CD4-positive, CD25-positive, alpha-beta regulatory T cell (primary cell): Measurements from ENCODE around the gene RHOT2. TPM values are rescaled to one million over a fixed set of nuclear protein-coding genes. Genes with fewer than 3 reads are reported as not detected.

Source experiments
- ATAC-seq, 2 donors: fragments of 150-1000 bp; cut with Tn5 transposase; one replicate each; pipeline ENCODE4 v1.10.0; 2021; ENCODE audit warnings: low read depth in 2 of 2, moderate number of reproducible peaks in 2 of 2, moderate library complexity in 1 of 2
- DNase-seq, 3 donors: peaks; one replicate each; pipeline versions ENCODE4 v3.0.0 to v3.0.0-alpha.2; 2012 to 2022; ENCODE audit warnings: mixed read lengths in 1 of 3
- H3K27ac ChIP-seq: one replicate; pipeline ENCODE4 v1.7.0; 2013; ENCODE audit warnings: mild to moderate bottlenecking, low read length; ENCODE audit not compliant: insufficient read depth, poor library complexity, severe bottlenecking
- H3K27me3 ChIP-seq: one replicate; pipeline ENCODE4 v1.7.0; 2013; ENCODE audit warnings: low read length; ENCODE audit not compliant: control insufficient read depth, insufficient read depth
- H3K36me3 ChIP-seq: one replicate; pipeline ENCODE4 v1.7.0; 2013; ENCODE audit warnings: mild to moderate bottlenecking, low read length, moderate library complexity; ENCODE audit not compliant: control insufficient read depth, insufficient read depth
- H3K4me1 ChIP-seq: 2 replicates; pipeline ENCODE4 v1.7.0; 2013; ENCODE audit warnings: mild to moderate bottlenecking, low read length; ENCODE audit not compliant: insufficient read depth, control insufficient read depth, poor library complexity, severe bottlenecking
- H3K4me3 ChIP-seq: one replicate; pipeline ENCODE4 v1.7.0; 2013; ENCODE audit warnings: low read depth, mild to moderate bottlenecking, low read length, moderate library complexity
- H3K9me3 ChIP-seq, 2 experiments: 1 replicate in 1 of 2; 2 replicates in 1 of 2; pipeline ENCODE4 v1.7.0; 2013; ENCODE audit warnings: low read length in 2 of 2, mild to moderate bottlenecking in 1 of 2, moderate library complexity in 1 of 2; ENCODE audit not compliant: control insufficient read depth in 2 of 2
- H3K27ac Mint-ChIP-seq, 3 donors: one replicate each; pipeline ENCODE4 v1.8.0; 2020 to 2022; ENCODE audit warnings: mild to moderate bottlenecking in 3 of 3, mixed read lengths in 3 of 3, moderate library complexity in 2 of 3
- H3K27me3 Mint-ChIP-seq: one replicate; pipeline ENCODE4 v1.8.0; 2022; ENCODE audit warnings: mild to moderate bottlenecking, mixed read lengths
- H3K36me3 Mint-ChIP-seq: one replicate; pipeline ENCODE4 v1.8.0; 2020; ENCODE audit warnings: mixed read lengths
- H3K4me1 Mint-ChIP-seq, 4 donors: one replicate each; pipeline ENCODE4 v1.8.0; 2020 to 2022; ENCODE audit warnings: mixed read lengths in 4 of 4, mild to moderate bottlenecking in 1 of 4
- H3K4me3 Mint-ChIP-seq, 4 donors: one replicate each; pipeline ENCODE4 v1.8.0; 2020 to 2022; ENCODE audit warnings: mild to moderate bottlenecking in 4 of 4, mixed read lengths in 4 of 4, moderate library complexity in 3 of 4
- H3K9me3 Mint-ChIP-seq, 7 donors: one replicate each; pipeline ENCODE4 v1.8.0; 2020 to 2022; ENCODE audit warnings: mixed read lengths in 7 of 7, mild to moderate bottlenecking in 3 of 7, moderate library complexity in 2 of 7
- polyA plus RNA-seq, 4 donors: library from polyadenylated mRNA; unstranded; fragments of 300-500 nt; fragmentation: Illumina TruSeq; gene quantifications; one replicate each; pipeline ENCODE4 v1.2.3, GENCODE V29; 2021
- total RNA-seq: library from RNA; stranded (reverse); gene quantifications from one replicate; pipeline ENCODE4 v1.2.3, GENCODE V29; 2022

RHOT2 gene
- total and polyA plus RNA-seq, 5 donors from 2014 or later: 34.3 to 212 (median 41.8) TPM

DNA sequence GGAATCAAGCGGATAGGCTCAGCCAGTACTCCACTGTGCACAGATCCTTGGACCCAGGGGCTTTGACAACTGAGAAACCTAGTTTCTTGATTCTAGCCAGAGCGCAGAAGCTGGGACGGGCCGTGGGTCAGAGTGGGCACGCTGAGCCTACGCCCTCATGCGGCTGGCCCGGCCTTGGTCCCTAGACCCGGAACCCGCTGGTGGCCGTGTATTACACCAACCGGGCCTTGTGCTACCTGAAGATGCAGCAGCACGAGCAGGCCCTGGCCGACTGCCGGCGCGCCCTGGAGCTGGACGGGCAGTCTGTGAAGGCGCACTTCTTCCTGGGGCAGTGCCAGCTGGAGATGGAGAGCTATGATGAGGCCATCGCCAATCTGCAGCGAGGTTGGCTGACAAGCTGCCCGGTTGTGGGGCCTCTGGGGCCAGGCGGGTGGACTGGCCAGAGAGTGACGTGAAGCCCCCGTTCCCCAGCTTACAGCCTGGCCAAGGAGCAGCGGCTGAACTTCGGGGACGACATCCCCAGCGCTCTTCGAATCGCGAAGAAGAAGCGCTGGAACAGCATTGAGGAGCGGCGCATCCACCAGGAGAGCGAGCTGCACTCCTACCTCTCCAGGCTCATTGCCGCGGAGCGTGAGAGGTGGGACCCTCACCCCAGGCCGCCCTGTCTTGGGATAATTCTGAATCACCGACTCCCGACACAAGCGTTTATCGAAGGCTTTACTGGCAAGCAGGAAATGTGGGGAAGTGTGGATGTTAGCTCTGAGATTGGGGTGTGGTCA is 13.2 kb downstream of the RHOT2 start:
- peaks cover 3% of the 10 kb centered on the region for H3K36me3 Mint-ChIP-seq
- H3K4me3 Mint-ChIP-seq: peak overlapping the region; percentile 76 to 86 (median 76)
- Histone ChIP-seq H3K4me3 (peak overlapping the region; percentile 58), H3K4me1 (peaks cover 43% of the 10 kb centered on the region), H3K27me3 (no peaks in the 10 kb centered on the region), H3K36me3 (peaks cover 9% of the 10 kb centered on the region), H3K27ac (peak overlapping the region; percentile 81), H3K9me3 (no peaks in the 10 kb centered on the region)
- peak overlapping the region in 1 of 3 donors; percentile 69 for H3K27ac Mint-ChIP-seq
- ATAC-seq (no peak), DNase-seq (no peak)
- H3K9me3 Mint-ChIP-seq: no peaks in the 10 kb centered on the region
- H3K27me3 Mint-ChIP-seq: no peaks in the 10 kb centered on the region
- H3K4me1 Mint-ChIP-seq: peaks cover 0 to 44% (median 5%) of the 10 kb centered on the region in 4 donors

DNA sequence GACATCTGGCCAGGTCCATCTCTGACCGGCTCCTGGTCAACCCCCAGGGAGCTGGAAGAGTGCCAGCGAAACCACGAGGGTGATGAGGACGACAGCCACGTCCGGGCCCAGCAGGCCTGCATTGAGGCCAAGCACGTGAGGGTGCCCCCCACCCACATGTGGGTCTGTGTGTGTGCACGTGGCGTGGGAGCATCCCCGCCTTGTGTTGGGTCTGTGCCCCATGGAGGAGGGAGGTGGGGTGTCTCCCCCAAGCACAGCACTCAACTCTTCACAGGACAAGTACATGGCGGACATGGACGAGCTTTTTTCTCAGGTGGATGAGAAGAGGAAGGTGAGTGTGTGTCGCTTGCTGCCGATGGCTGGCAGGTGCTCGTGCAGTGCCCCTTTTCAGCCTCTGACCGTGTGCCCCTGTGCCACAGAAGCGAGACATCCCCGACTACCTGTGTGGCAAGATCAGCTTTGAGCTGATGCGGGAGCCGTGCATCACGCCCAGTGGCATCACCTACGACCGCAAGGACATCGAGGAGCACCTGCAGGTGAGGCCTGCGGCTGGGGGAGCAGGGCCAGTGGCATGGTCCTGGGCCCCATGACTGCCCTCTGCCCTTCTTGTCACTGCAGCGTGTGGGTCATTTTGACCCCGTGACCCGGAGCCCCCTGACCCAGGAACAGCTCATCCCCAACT is 14.0 kb downstream of the RHOT2 start:
- H3K27me3 Mint-ChIP-seq: no peaks in the 10 kb centered on the region
- no peak for DNase-seq
- peak overlapping the region in 2 of 3 donors; percentile 69 to 85 for H3K27ac Mint-ChIP-seq
- H3K9me3 Mint-ChIP-seq: no peaks in the 10 kb centered on the region
- H3K4me3 Mint-ChIP-seq: peak overlapping the region; percentile 76 to 86 (median 76)
- no peaks in the 10 kb centered on the region for H3K9me3 ChIP-seq
- H3K4me1 ChIP-seq: peaks cover 43% of the 10 kb centered on the region
- H3K27me3 ChIP-seq: no peaks in the 10 kb centered on the region
- H3K27ac ChIP-seq: no peak overlapping the region
- peaks cover 9% of the 10 kb centered on the region for H3K36me3 ChIP-seq
- no peak overlapping the region for H3K4me3 ChIP-seq
- H3K36me3 Mint-ChIP-seq: peaks cover 3% of the 10 kb centered on the region
- ATAC-seq: no peak
- peaks cover 0 to 41% (median 5%) of the 10 kb centered on the region in 4 donors for H3K4me1 Mint-ChIP-seq

DNA sequence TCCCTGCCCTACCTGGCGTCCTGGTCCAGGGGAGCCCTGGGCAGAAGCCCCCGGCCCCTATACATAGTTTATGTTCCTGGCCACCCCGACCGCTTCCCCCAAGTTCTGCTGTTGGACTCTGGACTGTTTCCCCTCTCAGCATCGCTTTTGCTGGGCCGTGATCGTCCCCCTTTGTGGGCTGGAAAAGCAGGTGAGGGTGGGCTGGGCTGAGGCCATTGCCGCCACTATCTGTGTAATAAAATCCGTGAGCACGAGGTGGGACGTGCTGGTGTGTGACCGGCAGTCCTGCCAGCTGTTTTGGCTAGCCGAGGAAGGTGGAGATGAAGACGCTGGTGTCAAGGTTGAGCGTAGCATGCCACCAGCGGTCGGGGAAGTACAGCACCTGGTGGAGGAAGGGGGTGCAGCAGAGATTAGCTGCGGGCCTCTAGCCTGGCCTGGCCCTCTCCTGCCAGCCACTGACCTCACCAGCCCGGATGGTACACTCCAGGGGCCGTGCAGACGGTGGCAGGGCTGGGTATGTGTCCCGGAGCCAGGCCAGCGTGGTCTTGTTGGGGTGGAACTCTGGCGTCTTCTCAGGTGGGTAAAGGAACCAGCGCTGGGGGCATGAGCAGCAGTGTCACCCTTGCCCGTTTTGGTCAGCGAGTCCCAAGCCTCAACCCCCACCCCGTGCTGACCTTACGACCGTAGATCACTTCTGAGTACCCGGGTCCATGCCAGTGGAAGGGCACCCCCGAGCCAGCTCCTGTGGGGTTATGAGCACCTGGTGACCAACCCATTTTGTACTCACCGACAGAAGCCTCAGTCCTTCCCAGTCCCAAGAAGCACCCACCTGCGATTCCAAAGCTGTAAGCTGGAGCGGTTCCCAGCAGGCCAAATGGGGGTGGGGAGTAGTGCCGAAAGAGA is 14.8 kb downstream of the RHOT2 start:
- Mint-ChIP-seq H3K36me3 (peaks cover 3% of the 10 kb centered on the region), H3K4me1 (peaks cover 0 to 38% (median 5%) of the 10 kb centered on the region in 4 donors), H3K27me3 (no peaks in the 10 kb centered on the region), H3K27ac (peak overlapping the region in 2 of 3 donors; percentile 85 to 86), H3K9me3 (no peaks in the 10 kb centered on the region), H3K4me3 (peak overlapping the region; percentile 76 to 86 (median 80))
- DNase-seq (no peak), ATAC-seq (no peak)
- H3K4me1 ChIP-seq: peaks cover 43% of the 10 kb centered on the region
- H3K4me3 ChIP-seq: no peak overlapping the region
- H3K27ac ChIP-seq: peak overlapping the region; percentile 73
- no peaks in the 10 kb centered on the region for H3K27me3 ChIP-seq
- peaks cover 12% of the 10 kb centered on the region for H3K36me3 ChIP-seq
- H3K9me3 ChIP-seq: no peaks in the 10 kb centered on the region

DNA sequence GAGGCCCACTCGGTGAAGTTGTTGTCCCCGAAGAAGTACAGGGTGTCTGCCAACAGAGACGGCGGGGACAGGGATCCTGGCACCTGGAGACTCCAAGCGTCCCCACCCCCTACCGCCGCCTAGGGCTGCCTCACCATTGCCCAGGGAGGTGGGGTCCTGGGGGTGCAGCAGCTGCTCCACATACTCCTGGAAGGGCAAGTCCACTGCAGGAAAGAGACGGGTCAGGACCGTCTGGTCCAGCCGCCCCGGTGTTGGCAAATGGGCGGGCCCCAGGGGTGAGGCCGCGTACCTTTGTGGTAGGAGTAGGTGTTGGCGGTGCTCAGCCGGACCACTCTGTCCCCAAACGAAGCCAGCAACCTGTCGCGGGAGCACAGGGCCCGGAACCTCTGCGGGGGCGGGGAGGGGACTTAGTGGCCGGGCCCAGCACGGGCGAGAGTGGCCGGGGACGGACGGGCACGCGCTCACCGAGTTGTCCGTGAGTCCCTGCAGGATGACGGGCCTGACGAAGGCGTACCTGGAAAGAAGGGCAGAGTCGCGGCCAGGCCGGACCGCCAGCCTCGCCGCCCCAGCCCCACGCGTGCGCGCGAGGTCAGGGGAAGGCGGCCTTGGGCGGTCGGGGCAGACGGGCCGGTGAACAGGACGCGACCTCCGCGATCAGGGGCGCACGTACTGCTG is 15.6 kb downstream of the RHOT2 start:
- Histone ChIP-seq H3K27me3 (no peaks in the 10 kb centered on the region), H3K27ac (peak overlapping the region; percentile 73), H3K4me3 (no peak overlapping the region), H3K4me1 (peaks cover 43% of the 10 kb centered on the region), H3K36me3 (peaks cover 12% of the 10 kb centered on the region), H3K9me3 (no peaks in the 10 kb centered on the region)
- H3K4me3 Mint-ChIP-seq: peak overlapping the region; percentile 76 to 86 (median 82)
- H3K4me1 Mint-ChIP-seq: peaks cover 0 to 38% (median 5%) of the 10 kb centered on the region in 4 donors
- DNase-seq: no peak
- H3K36me3 Mint-ChIP-seq: peaks cover 3% of the 10 kb centered on the region
- H3K27ac Mint-ChIP-seq: peak overlapping the region in 2 of 3 donors; percentile 31 to 83
- ATAC-seq: no peak
- H3K27me3 Mint-ChIP-seq: no peaks in the 10 kb centered on the region
- no peaks in the 10 kb centered on the region for H3K9me3 Mint-ChIP-seq

DNA sequence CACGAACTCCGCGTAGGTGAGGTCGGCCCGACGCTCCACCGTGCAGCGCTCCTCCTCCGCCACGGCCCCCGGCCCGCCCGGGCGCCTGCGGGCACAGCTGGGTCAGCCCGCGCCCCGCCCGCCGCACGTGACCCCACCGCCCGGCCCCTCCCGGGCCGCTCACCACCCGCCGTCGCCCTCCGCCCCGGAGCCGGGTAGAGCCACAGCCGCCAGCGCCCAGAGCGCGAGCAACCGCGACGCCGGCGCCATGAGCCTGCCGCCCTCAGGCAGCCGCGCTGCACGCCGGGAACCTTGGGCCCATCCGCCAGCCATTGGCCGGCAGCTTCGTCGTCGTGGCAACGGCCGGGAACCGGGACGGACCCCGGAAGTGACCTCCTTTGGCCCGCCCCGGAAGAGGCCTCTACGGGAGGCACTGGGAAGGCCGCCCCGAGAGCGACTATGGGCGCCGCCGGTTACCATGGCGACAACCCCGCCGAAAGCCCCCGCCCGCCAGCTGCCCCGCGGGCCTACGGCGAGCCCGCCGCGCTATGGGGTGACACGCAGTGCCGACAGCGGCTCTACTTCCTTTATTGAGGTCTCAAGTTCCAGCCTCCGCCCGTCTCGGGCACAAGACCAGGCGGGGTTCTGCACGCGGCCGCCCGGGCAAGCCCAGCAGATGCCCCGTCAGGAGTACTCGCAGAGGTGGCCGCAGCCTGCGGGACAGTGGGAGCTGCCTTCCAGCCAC is 16.3 kb downstream of the RHOT2 start, which contains the start of gene JMJD8:
Gene JMJD8, minus strand, starts transcription at position 264 of the 724 bp plus-strand sequence. Its CDS starts 15 bp downstream, at position 249.
- Histone ChIP-seq H3K9me3 (no peaks in the 10 kb centered on the region), H3K4me3 (no peak within 1 kb of the TSS), H3K36me3 (peaks cover 12% of the 10 kb centered on the region), H3K4me1 (peaks cover 42% of the 10 kb centered on the region), H3K27me3 (no peaks in the 10 kb centered on the region), H3K27ac (peak within 1 kb of the TSS; percentile 73)
- Mint-ChIP-seq H3K9me3 (no peaks in the 10 kb centered on the region), H3K27ac (peak within 1 kb of the TSS in 2 of 3 donors; percentile 31 to 83), H3K36me3 (peaks cover 3% of the 10 kb centered on the region), H3K4me1 (peaks cover 0 to 42% (median 3%) of the 10 kb centered on the region in 4 donors), H3K4me3 (peak within 1 kb of the TSS; percentile 77 to 86 (median 82)), H3K27me3 (no peaks in the 10 kb centered on the region)
- DNase-seq (peak; percentile 93 to 97 (median 96)), ATAC-seq (peak; percentile 75 to 80)

DNA sequence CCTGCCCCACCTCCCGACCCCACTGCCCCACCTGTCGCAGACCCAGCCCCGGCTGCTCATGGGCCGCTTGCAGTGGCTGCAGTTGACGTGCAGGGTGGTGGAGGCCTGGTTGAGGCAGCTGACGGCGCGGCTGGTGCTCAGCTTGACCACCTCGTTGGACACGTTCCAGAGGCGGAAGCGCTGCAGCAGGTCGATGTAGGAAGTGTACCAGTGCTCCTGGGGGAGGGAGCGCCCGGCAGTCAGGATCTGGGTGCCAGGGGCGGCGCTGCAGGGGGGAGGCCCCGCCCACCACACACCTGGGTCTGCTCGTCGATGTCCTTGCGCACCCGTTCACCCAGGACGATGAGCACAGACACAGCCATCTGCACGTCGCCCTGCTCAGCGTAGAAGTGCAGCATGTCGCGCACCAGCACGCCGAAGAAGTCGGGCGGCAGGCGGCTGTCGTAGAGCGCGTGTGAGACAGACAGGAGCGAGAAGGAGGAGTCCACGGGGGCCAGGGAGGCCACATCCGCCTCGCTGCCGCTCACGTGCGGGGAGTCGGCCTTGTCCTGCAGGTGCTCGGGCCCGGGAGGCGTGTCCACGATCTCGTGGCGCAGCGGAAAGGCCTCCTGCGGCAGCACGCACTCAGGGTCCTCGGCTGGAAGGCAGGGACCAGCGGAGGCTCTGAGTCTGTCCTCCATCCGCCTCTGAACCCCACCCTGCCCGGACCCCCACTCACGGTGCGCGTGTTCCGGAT is 17.2 kb downstream of the RHOT2 start:
- no peaks in the 10 kb centered on the region for H3K27me3 Mint-ChIP-seq
- Histone ChIP-seq H3K4me3 (no peak overlapping the region), H3K27ac (peak overlapping the region; percentile 73), H3K36me3 (peaks cover 12% of the 10 kb centered on the region), H3K4me1 (peaks cover 46% of the 10 kb centered on the region), H3K27me3 (no peaks in the 10 kb centered on the region), H3K9me3 (no peaks in the 10 kb centered on the region)
- no peak for DNase-seq
- H3K4me3 Mint-ChIP-seq: no peak overlapping the region
- H3K27ac Mint-ChIP-seq: no peak overlapping the region
- peaks cover 3% of the 10 kb centered on the region for H3K36me3 Mint-ChIP-seq
- ATAC-seq: no peak
- H3K9me3 Mint-ChIP-seq: no peaks in the 10 kb centered on the region
- H3K4me1 Mint-ChIP-seq: peaks cover 0 to 49% (median 6%) of the 10 kb centered on the region in 4 donors
